Measurements from ENCODE around the gene WBP1.
A peak's percentile ranks its signal among the peaks of the same experiment; 100 is the strongest.
"Not testable (repeated sequence)": the region's sequence is repeated elsewhere in the genome, so short reads cannot be mapped to it uniquely, and the experiment has no call there.

Gene WBP1

DNA sequence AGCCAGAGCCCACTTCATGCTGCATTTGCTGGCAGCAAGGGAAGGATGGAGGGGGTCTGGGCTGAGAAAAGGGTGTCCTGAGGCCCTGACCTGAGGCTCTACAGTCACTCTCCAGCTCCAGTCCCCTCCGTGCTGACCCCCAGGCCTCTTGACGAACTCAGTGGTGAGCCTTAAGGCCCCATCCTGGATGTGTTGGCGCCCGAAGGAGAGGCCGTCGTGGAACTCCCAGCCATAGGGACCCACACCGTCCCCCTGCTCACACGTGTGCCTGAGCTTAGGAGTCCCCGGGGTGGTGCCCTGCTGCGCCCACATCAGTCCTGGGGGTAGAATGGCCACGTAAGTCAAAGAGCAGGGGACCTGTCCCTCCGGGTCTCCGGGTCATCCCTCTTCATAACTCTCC lies 6.2 kb downstream of the WBP1 start:
- 4% methylated on average over 13 of the region's 13 CpGs for WGBS
- H3K79me1 ChIP-seq (replicated peaks; ENCODE audit: low read length, poor library complexity, severe bottlenecking), result peaks cover 30% of the 10 kb centered on the region

DNA sequence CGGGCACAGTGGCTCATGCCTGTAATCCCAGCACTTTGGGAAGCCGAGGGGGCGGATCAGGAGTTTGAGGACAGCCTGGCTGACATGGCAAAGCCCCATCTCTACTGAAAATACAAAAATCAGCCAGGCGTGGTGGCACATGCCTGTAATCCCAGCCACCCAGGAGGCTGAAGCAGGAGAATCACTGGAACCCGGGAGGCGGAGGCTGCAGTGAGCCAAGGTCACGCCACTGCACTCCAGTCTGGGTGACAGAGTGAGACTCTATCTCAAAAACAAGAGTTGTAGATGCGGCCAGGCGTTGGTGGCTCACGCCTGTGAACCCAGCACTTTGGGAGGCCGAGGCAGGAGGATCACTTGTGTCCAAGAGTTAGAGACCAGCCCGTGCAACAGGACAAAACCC lies 12.5 kb downstream of the WBP1 start:
- not testable (repeated sequence) for H3K4me2 ChIP-seq (ENCODE audit: low read length, poor library complexity, severe bottlenecking); H3K79me1 ChIP-seq (replicated peaks; ENCODE audit: low read length, poor library complexity, severe bottlenecking); H3K23ac ChIP-seq (ENCODE audit: low read length in 2 of 2); H3K9me3 ChIP-seq (ENCODE audit: control insufficient read depth, low read length); H3K27ac ChIP-seq (ENCODE audit: low read length, poor library complexity, severe bottlenecking); H3K4ac ChIP-seq (ENCODE audit: low read depth in 1 of 2, low read length in 2 of 2); H4K91ac ChIP-seq (ENCODE audit: low read length); H2BK12ac ChIP-seq (ENCODE audit: low read length in 2 of 2); H3K18ac ChIP-seq (ENCODE audit: low read depth in 1 of 2, low read length in 2 of 2); DNase-seq; H3K9ac ChIP-seq (ENCODE audit: low read length); H3K14ac ChIP-seq (ENCODE audit: low read length in 2 of 2); H4K8ac ChIP-seq (ENCODE audit: low read length); H3K4me3 ChIP-seq (ENCODE audit: insufficient read depth in 1 of 2, low read depth in 1 of 2, low read length in 2 of 2); H2BK5ac ChIP-seq (ENCODE audit: low read depth, low read length, poor library complexity, severe bottlenecking); H2AK5ac ChIP-seq (ENCODE audit: low read length, severe bottlenecking); H2BK120ac ChIP-seq (ENCODE audit: low read depth, low read length); H2BK15ac ChIP-seq (ENCODE audit: low read depth, poor library complexity, severe bottlenecking); H3K27me3 ChIP-seq (ENCODE audit: control insufficient read depth in 1 of 2, insufficient read depth in 1 of 2, low read length in 2 of 2); H2AFZ ChIP-seq (ENCODE audit: low read depth, low read length)
- Histone ChIP-seq H3K4me1 (ENCODE audit: control insufficient read depth, insufficient read depth, low read depth, low read length) (peaks cover 11% of the 10 kb centered on the region), H3K36me3 (ENCODE audit: control insufficient read depth in 1 of 2, insufficient read depth in 2 of 2, low read depth in 1 of 2, low read length in 2 of 2) (peaks cover 16 to 19% of the 10 kb centered on the region in 2 experiments)
- 98% methylated on average over 9 of the region's 12 CpGs for WGBS

More for the DNA sequence above, 6.2 kb downstream of the WBP1 start:
- Histone ChIP-seq H3K9ac (ENCODE audit: low read length) (peak overlapping the region; percentile 94), H3K4ac (ENCODE audit: low read depth in 1 of 2, low read length in 2 of 2) (peak overlapping the region; percentile 46 to 62), H3K9me3 (ENCODE audit: control insufficient read depth, low read length) (no peaks in the 10 kb centered on the region), H4K8ac (ENCODE audit: low read length) (peak overlapping the region; percentile 85), H3K4me2 (ENCODE audit: low read length, poor library complexity, severe bottlenecking) (peak overlapping the region; percentile 75), H3K4me3 (ENCODE audit: insufficient read depth in 1 of 2, low read depth in 1 of 2, low read length in 2 of 2) (peak overlapping the region; percentile 90 to 96), H2BK15ac (ENCODE audit: low read depth, poor library complexity, severe bottlenecking) (no peak overlapping the region), H3K4me1 (ENCODE audit: control insufficient read depth, insufficient read depth, low read depth, low read length) (peaks cover 7% of the 10 kb centered on the region), H4K91ac (ENCODE audit: low read length) (peak overlapping the region; percentile 22), H2AK5ac (ENCODE audit: low read length, severe bottlenecking) (peak overlapping the region; percentile 16), H3K27ac (ENCODE audit: low read length, poor library complexity, severe bottlenecking) (no peak overlapping the region), H2AFZ (ENCODE audit: low read depth, low read length) (no peak overlapping the region), H2BK120ac (ENCODE audit: low read depth, low read length) (no peak overlapping the region), H3K23ac (ENCODE audit: low read length in 2 of 2) (peak overlapping the region; percentile 20 to 93), H2BK12ac (ENCODE audit: low read length in 2 of 2) (no peak overlapping the region), H3K14ac (ENCODE audit: low read length in 2 of 2) (no peak overlapping the region), H3K36me3 (ENCODE audit: control insufficient read depth in 1 of 2, insufficient read depth in 2 of 2, low read depth in 1 of 2, low read length in 2 of 2) (peaks cover 27 to 28% of the 10 kb centered on the region in 2 experiments), H3K18ac (ENCODE audit: low read depth in 1 of 2, low read length in 2 of 2) (peak overlapping the region in 1 of 2 experiments; percentile 40), H2BK5ac (ENCODE audit: low read depth, low read length, poor library complexity, severe bottlenecking) (no peak overlapping the region), H3K27me3 (ENCODE audit: control insufficient read depth in 1 of 2, insufficient read depth in 1 of 2, low read length in 2 of 2) (no peaks in the 10 kb centered on the region)
- no peak for DNase-seq

- no peak for DNase-seq
- Histone ChIP-seq H3K23ac (ENCODE audit: low read length in 2 of 2) (no peak overlapping the region), H2BK5ac (ENCODE audit: low read depth, low read length, poor library complexity, severe bottlenecking) (no peak overlapping the region), H3K79me1 (replicated peaks; ENCODE audit: low read length, poor library complexity, severe bottlenecking) (peaks cover 4% of the 10 kb centered on the region), H2BK15ac (ENCODE audit: low read depth, poor library complexity, severe bottlenecking) (no peak overlapping the region), H2BK12ac (ENCODE audit: low read length in 2 of 2) (no peak overlapping the region), H3K4me1 (ENCODE audit: control insufficient read depth, insufficient read depth, low read depth, low read length) (peaks cover 11% of the 10 kb centered on the region), H3K4ac (ENCODE audit: low read depth in 1 of 2, low read length in 2 of 2) (peak overlapping the region in 1 of 2 experiments; percentile 99), H3K27me3 (ENCODE audit: control insufficient read depth in 1 of 2, insufficient read depth in 1 of 2, low read length in 2 of 2) (no peaks in the 10 kb centered on the region), H3K4me3 (ENCODE audit: insufficient read depth in 1 of 2, low read depth in 1 of 2, low read length in 2 of 2) (peak overlapping the region; percentile 79 to 89), H2AFZ (ENCODE audit: low read depth, low read length) (no peak overlapping the region), H4K91ac (ENCODE audit: low read length) (no peak overlapping the region), H3K4me2 (ENCODE audit: low read length, poor library complexity, severe bottlenecking) (peak overlapping the region; percentile 89), H3K9ac (ENCODE audit: low read length) (peak overlapping the region; percentile 86), H4K8ac (ENCODE audit: low read length) (no peak overlapping the region), H3K14ac (ENCODE audit: low read length in 2 of 2) (peak overlapping the region in 1 of 2 experiments; percentile 100), H3K9me3 (ENCODE audit: control insufficient read depth, low read length) (no peaks in the 10 kb centered on the region), H2BK120ac (ENCODE audit: low read depth, low read length) (no peak overlapping the region), H3K36me3 (ENCODE audit: control insufficient read depth in 1 of 2, insufficient read depth in 2 of 2, low read depth in 1 of 2, low read length in 2 of 2) (peaks cover 19 to 22% of the 10 kb centered on the region in 2 experiments), H3K27ac (ENCODE audit: low read length, poor library complexity, severe bottlenecking) (peak overlapping the region; percentile 95), H2AK5ac (ENCODE audit: low read length, severe bottlenecking) (no peak overlapping the region), H3K18ac (ENCODE audit: low read depth in 1 of 2, low read length in 2 of 2) (peak overlapping the region; percentile 56 to 100)
- 77% methylated on average over 9 of the region's 16 CpGs for WGBS
Observed at GRCh38 chr2:74471332-74472065, 13.3 kb downstream of the WBP1 start.

DNA sequence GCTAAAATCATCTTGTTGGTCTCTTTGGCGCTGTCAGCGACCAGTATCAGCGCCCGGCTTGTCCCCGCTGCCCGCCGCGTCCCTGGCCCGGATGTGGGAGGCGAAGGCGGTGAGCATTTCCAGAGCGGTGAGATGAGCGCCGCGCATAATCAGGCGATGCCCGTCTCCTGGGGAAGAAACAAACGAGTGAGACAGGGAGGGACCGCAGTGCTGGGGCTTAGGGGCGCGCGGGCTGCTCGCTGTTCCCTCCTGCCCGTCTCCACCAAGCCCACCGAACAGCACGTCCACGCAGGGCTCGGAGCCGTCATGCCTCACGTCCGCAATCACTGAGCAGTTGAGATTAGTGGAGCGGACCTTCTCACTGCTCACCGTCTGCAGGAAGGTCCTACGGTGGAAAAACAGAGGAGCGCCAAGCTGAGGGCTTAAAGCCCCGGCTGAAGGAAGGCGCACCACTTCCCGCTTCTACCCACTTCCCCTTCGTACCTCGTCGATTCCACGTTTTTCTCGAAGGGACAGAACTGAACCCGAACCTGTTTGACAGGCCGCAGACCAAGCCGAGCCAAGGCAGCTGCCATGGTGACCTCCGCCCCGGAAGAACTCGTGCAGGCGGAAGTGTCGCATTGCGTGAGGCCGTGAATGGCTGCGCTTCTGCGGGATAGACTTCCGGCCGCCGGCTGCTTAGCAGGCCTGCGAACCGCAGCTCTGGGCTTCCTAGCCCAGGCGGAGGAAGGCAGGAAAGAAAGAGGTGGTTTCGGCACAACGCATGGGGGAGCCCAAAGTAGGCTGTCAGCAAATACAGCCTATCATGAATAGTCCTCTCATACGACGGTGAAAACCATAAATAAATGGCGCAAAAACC lies 14.1 kb downstream of the WBP1 start, which contains the start of gene MRPL53:
Gene MRPL53, minus strand, starts transcription at position 595 of the 859 bp plus-strand sequence. Its CDS starts 20 bp downstream, at position 575.
- Histone ChIP-seq H3K4me1 (ENCODE audit: control insufficient read depth, insufficient read depth, low read depth, low read length) (peaks cover 11% of the 10 kb centered on the region), H3K4ac (ENCODE audit: low read depth in 1 of 2, low read length in 2 of 2) (peak within 1 kb of the TSS; percentile 73 to 99), H2BK5ac (ENCODE audit: low read depth, low read length, poor library complexity, severe bottlenecking) (no peak within 1 kb of the TSS), H3K23ac (ENCODE audit: low read length in 2 of 2) (peak within 1 kb of the TSS in 1 of 2 experiments; percentile 100), H3K36me3 (ENCODE audit: control insufficient read depth in 1 of 2, insufficient read depth in 2 of 2, low read depth in 1 of 2, low read length in 2 of 2) (peaks cover 23 to 29% of the 10 kb centered on the region in 2 experiments), H3K27me3 (ENCODE audit: control insufficient read depth in 1 of 2, insufficient read depth in 1 of 2, low read length in 2 of 2) (no peaks in the 10 kb centered on the region), H3K18ac (ENCODE audit: low read depth in 1 of 2, low read length in 2 of 2) (peak within 1 kb of the TSS; percentile 98 to 100), H3K4me2 (ENCODE audit: low read length, poor library complexity, severe bottlenecking) (peak within 1 kb of the TSS; percentile 89), H2BK120ac (ENCODE audit: low read depth, low read length) (no peak within 1 kb of the TSS), H4K91ac (ENCODE audit: low read length) (peak within 1 kb of the TSS; percentile 88), H2BK15ac (ENCODE audit: low read depth, poor library complexity, severe bottlenecking) (no peak within 1 kb of the TSS), H3K4me3 (ENCODE audit: insufficient read depth in 1 of 2, low read depth in 1 of 2, low read length in 2 of 2) (peak within 1 kb of the TSS; percentile 79 to 89), H3K9me3 (ENCODE audit: control insufficient read depth, low read length) (no peaks in the 10 kb centered on the region), H3K14ac (ENCODE audit: low read length in 2 of 2) (peak within 1 kb of the TSS in 1 of 2 experiments; percentile 100), H2BK12ac (ENCODE audit: low read length in 2 of 2) (peak within 1 kb of the TSS in 1 of 2 experiments; percentile 33), H3K9ac (ENCODE audit: low read length) (peak within 1 kb of the TSS; percentile 86), H3K27ac (ENCODE audit: low read length, poor library complexity, severe bottlenecking) (peak within 1 kb of the TSS; percentile 95), H3K79me1 (replicated peaks; ENCODE audit: low read length, poor library complexity, severe bottlenecking) (peaks cover 6% of the 10 kb centered on the region), H4K8ac (ENCODE audit: low read length) (peak within 1 kb of the TSS; percentile 98), H2AK5ac (ENCODE audit: low read length, severe bottlenecking) (peak within 1 kb of the TSS; percentile 78), H2AFZ (ENCODE audit: low read depth, low read length) (peak within 1 kb of the TSS; percentile 94)
- under 1% methylated on average over 66 of the region's 66 CpGs for WGBS
- peak; percentile 96 for DNase-seq
